Measurements from ENCODE around the gene CXCL3. TPM values are rescaled to one million over a fixed set of nuclear protein-coding genes. Genes with fewer than 3 reads are reported as not detected.
A peak's percentile ranks its signal among the peaks of the same experiment; 100 is the strongest.

CXCL3 gene
- total RNA-seq, 1 donor from 2014 or later: 0.52 TPM

DNA sequence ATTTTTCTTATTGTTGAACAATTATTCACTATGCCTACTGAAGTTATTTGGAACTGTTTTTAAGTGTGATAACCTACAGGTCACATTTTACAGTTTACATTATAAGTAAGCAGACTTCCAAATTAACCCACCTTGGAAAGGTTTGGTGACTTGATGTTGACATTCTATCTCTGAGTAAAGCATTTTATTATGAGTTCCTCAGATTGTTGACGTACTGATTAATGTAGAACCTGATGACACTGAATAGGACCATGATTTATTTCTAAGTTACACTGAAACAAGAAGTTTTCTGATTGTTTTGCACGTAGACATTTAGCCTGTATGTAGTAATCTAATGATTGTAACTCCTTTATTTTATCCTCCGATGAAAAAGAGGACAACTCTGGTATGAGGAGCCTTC, 17.0 kb upstream of the CXCL3 start:
- no peak for DNase-seq (ENCODE audit: low spot score)

- DNase-seq (ENCODE audit: low spot score): no peak
Measured at GRCh38 chr4:74055096-74055495, 16.6 kb upstream of the CXCL3 start.

DNA sequence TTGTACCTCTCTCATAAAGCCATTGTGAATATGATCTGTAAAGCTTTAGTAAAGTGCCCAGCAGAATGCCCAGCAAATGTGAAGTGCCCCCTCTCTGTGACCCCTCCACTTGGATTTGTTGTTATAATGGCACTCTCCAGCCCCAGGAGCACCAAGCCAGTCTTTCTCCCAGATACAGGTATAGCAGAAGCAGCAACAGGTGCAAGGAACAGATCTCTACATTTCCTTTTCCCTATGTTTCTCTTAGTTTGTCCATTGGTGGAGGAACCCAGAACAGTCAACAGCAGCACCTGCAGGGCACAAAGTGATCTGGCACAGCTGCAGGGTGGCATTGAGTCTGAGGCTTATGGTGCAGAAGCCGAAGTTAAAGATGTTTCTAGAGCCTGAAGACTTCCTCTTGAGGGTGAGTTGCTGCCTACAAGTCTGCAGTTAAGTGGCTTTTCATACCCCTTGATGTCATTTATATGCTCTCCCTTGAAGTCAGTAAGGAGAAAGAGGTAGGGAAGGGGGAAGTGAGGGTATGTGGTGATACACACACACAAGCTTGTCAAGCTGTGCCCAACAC, 16.1 kb upstream of the CXCL3 start:
- no peak for DNase-seq (ENCODE audit: low spot score)

DNA sequence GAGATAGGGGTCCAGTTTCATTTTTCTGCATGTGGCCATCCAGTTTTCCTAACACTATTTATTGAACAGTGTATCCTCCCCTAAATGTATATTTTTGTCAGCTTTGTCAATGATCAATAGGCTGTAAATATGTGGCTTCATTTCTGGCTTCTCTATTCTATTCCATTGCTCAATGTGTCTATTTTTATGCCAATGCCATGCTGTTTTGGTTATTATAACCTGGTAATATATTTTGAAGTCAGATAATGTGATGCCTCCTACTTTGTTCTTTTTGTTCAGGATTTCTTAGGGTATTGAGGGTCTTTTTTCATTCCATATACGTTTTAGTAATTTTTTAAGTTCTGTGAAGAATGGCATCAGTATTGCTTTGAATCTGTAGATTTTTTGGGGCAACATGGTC, 8.7 kb upstream of the CXCL3 start:
- DNase-seq (ENCODE audit: low spot score): no peak

- no peak for DNase-seq (ENCODE audit: low spot score)
Measured at GRCh38 chr4:74045772-74046171, 7.3 kb upstream of the CXCL3 start.

DNA sequence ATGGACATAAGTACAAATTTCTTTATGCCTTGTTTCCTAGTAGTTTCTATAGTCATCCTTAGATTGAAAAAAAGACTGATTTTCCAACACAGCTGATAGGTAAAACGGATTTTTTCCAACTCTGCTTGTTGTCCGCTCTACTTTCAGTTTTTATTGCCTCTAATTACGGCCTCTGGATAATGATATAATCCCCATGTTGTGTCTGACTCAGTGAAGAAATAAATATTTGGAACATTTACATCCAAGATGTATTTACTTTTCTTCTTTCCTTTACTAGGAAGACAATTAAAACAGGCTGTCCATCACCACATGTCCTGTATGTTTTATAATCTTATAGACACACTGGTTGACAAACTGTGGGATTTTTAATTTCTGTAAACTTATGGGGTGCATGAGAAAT, 6.8 kb upstream of the CXCL3 start:
- DNase-seq (ENCODE audit: low spot score): no peak

DNA sequence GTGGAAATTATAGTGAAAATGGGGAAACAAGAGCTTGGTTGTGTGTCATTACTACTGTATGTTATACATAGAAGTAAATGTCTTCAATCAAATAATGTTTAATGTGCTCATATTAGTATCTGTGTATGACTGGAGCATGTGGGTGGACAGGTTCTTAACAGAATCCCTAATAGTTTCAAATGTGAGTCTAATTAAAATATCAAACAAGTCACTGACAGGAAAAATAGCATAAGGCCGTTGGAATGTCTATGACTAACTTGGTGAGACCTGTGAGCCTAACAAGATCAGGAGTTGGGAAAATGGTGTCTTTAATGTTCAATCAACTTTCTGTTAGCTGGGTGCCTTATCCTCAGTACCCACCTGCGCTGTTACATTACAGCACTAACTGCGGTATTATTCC, 6.2 kb upstream of the CXCL3 start:
- DNase-seq (ENCODE audit: low spot score): no peak

GRCh38 chr4:74042681-74043080, 4.2 kb upstream of the CXCL3 start:
- peak; percentile 21 for DNase-seq (ENCODE audit: low spot score)

GRCh38 chr4:74041418-74041817, 2.9 kb upstream of the CXCL3 start:
- DNase-seq (ENCODE audit: low spot score): no peak

DNA sequence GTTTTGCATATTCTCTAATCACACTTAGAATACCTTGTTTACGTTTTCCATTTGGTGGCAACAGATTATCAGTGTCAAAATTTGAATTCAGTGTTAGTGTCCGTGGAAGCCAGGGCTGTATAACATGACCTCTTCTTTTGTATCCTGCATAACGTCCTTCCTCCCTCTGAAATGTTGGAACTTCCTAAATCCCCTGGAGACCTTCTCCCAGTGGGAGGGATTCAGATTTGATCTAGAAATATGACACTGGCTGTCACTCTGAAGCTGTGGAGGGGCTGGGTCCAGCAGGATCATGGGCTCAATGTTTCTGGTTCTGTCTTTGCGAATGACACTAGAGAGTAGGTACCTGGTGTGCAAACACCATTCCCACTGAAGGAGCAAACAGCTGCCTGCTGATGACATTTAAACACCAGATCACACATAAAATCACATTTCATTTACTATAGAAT, 850 bp upstream of the CXCL3 start:
- DNase-seq (ENCODE audit: low spot score): no peak

DNA sequence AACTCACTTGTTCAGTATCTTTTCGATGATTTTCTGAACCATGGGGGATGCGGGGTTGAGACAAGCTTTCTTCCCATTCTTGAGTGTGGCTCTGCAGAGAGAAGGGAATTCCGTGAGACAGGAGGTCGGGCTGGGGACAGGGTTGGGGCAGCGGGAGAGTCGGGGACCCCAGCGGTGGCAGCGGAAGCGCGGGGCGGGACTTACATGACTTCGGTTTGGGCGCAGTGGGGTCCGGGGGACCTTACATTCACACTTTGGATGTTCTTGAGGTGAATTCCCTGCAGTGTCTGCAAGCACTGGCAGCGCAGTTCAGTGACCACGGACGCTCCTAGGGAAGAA, 434 bp downstream of the CXCL3 start:
- no peak for DNase-seq (ENCODE audit: low spot score)

DNA sequence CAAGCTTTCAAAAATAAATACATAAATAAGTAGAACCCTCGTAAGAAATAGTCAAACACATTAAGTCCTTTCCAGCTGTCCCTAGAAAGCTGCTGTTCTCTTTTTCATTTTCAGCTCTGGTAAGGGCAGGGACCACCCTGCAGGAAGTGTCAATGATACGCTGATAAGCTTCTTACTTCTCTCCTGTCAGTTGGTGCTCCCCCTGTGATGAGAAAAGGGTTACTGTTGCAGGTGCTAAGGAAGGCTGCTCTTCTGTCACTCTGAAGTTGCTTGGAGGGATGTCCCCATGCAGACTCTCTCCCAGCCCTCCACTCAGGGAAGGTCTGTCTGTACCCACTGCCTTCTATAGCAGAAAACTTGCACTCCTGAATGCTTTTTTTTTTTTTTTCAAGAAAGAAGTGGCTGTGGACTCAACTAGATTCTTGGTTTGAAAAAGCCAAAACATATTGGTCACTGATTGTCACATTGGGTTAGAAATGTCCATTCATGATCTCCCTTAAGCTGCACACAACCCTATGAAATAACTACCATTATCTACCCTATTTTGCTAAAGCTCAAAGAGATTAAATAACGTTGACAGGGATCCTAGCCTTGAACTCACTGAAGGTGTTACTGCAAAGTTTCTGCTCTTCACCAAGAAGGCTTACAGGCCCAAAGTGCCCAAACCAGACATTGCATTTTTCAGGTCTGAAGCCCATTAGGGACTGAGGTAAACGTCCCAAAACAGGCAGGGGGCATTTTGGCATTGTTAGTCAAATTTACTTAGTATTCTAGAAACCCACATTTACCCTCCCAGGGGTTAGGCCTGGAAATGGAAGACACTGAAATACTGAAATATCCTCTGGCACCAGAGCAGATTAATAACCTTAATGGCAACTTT, 1.2 kb downstream of the CXCL3 start:
- no peak for DNase-seq (ENCODE audit: low spot score)

GRCh38 chr4:74033739-74034138, 4.8 kb downstream of the CXCL3 start:
- no peak for DNase-seq (ENCODE audit: low spot score)

DNA sequence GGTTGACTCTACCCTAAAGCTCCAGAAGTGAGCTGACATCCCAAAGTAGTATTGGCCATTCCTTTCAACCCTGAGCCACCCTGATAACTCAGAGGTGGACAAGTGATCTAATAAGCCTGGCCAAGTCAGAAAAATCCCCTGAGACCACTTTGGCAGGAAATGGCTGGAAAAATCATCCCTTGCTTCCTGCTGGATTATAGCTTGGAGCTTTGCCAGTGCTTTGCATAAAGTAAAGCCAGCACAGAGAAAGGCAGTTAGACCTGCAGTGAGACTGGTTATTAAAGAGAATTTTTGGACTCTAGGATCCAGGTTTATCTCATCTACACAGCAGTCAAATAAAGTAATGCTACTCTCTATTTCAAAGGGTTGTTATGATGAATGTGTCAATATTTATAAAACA, 6.4 kb downstream of the CXCL3 start:
- no peak for DNase-seq (ENCODE audit: low spot score)

- no peak for DNase-seq (ENCODE audit: low spot score)
Measured at GRCh38 chr4:74031576-74031975, 6.9 kb downstream of the CXCL3 start.

- no peak for DNase-seq (ENCODE audit: low spot score)
Measured at GRCh38 chr4:74030285-74030684, 8.2 kb downstream of the CXCL3 start.

GRCh38 chr4:74028504-74028903, 10.0 kb downstream of the CXCL3 start:
- no peak for DNase-seq (ENCODE audit: low spot score)

GRCh38 chr4:74023709-74024108, 14.8 kb downstream of the CXCL3 start:
- peak; percentile 48 for DNase-seq (ENCODE audit: low spot score)

DNA sequence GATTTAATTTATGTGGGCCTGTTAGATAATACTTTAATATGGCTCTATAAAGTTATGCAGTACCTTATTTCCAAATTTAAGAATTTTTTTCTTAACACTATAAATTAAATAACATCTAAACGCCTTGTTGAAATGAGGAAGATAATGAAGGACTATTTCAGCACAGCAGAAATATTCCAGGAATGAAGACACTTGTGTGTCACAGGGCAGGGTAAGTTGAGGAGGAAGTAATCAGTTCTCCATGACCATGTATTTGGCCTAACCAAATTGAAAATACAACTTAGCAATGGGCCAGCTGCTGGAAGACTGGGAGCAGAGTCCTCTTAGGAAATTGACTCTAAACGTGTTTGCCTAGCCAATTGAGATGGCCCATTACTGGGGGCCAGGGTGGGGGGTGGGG, 16.9 kb downstream of the CXCL3 start:
- no peak for DNase-seq (ENCODE audit: low spot score)

GRCh38 chr4:74018771-74019170, 19.7 kb downstream of the CXCL3 start:
- no peak for DNase-seq (ENCODE audit: low spot score)

GRCh38 chr4:74018116-74018515, 20.4 kb downstream of the CXCL3 start:
- DNase-seq (ENCODE audit: low spot score): no peak

DNA sequence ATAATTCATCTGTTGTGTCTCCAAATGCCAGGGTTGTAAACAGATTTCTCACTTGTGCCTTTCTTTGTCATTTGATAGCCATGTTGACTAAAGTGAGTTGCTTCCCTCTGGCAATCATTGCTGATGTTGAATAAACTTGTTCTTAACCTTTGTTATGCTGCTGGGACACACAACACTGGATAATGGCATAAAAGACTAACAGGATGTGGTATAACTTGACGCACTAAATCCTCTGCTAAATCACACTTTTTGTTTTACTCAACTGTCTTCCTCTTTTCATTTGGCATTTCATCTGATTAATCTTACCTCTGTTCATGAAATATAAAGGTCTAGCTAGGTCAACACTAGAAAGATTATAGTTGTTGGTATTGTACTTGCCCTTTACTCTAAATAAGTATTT, 22.4 kb downstream of the CXCL3 start:
- no peak for DNase-seq (ENCODE audit: low spot score)

GRCh38 chr4:74015126-74015780, 23.2 kb downstream of the CXCL3 start:
- no peak for DNase-seq (ENCODE audit: low spot score)
